SK-N-MC (cell line): ENCODE measurements around the gene PSEN1.
"Not testable (repeated sequence)": the region's sequence is repeated elsewhere in the genome, so short reads cannot be mapped to it uniquely, and the experiment has no call there.

Experiments
- DNase-seq: peaks from one replicate; pipeline ENCODE4 v3.0.0-alpha.2; 2011; ENCODE audit warnings: low read depth, low spot score
- H3K27ac ChIP-seq: fragments of 200-600 bp; sonication (generic); 2 replicates; pipeline ENCODE4 v1.5.1; 2016; ENCODE audit warnings: mixed run types
- H3K36me3 ChIP-seq: fragments of 200-600 bp; sonication (generic); 2 replicates; pipeline ENCODE4 v1.6.1; 2017; ENCODE audit warnings: antibody characterized with exemption, low read length, mixed read lengths; ENCODE audit not compliant: insufficient read depth
- H3K4me3 ChIP-seq: fragments of 200-600 bp; sonication (generic); 2 replicates; pipeline ENCODE4 v1.5.1; 2016
- H3K9ac ChIP-seq: fragments of 200-600 bp; sonication (generic); 2 replicates; pipeline ENCODE4 v1.8.0; 2017; ENCODE audit warnings: mixed run types, mixed read lengths; ENCODE audit not compliant: insufficient read length
- H3K9me3 ChIP-seq: fragments of 200-600 bp; sonication (generic); 2 replicates; pipeline ENCODE4 v1.6.1; 2017; ENCODE audit warnings: low read depth, mild to moderate bottlenecking, antibody characterized with exemption, low read length, moderate library complexity, mixed read lengths
- EZH2 ChIP-seq: fragments of 200-600 bp; sonication (generic); IDR thresholded peaks from one replicate; pipeline ENCODE4 v1.6.1; 2017; ENCODE audit warnings: antibody characterized with exemption
- FOXP2 ChIP-seq: optimal IDR thresholded peaks from 2 replicates; pipeline ENCODE3; 2011; ENCODE audit warnings: mild to moderate bottlenecking, moderate library complexity; ENCODE audit not compliant: insufficient read depth; ENCODE audit errors: extremely low read length, control extremely low read depth
- POLR2AphosphoS5 ChIP-seq: IDR thresholded peaks from 2 replicates; pipeline ENCODE4 v1.6.1; 2012; ENCODE audit warnings: mild to moderate bottlenecking, low read depth, low read length, borderline replicate concordance

The PSEN1 gene

GRCh38 chr14:73145371-73145770 lies 9.1 kb downstream of the PSEN1 start:
- Histone ChIP-seq H3K27ac (no peak overlapping the region), H3K4me3 (no peak overlapping the region), H3K9ac (no peak overlapping the region), H3K36me3 (peaks cover 9% of the 10 kb centered on the region; the same call in 1 of the 2 replicates), H3K9me3 (no peaks in the 10 kb centered on the region)
- TF ChIP-seq POLR2AphosphoS5 (no peak), FOXP2 (no peak), EZH2 (no peak)
- DNase-seq, result no peak

GRCh38 chr14:73146111-73146510 lies 9.8 kb downstream of the PSEN1 start:
- DNase-seq, result no peak
- Histone ChIP-seq H3K9me3 (no peaks in the 10 kb centered on the region), H3K36me3 (peaks cover 9% of the 10 kb centered on the region; the same call in 1 of the 2 replicates), H3K9ac (no peak overlapping the region), H3K4me3 (no peak overlapping the region), H3K27ac (no peak overlapping the region)
- TF ChIP-seq FOXP2 (no peak), EZH2 (no peak), POLR2AphosphoS5 (no peak)

- TF ChIP-seq POLR2AphosphoS5, result no peak
- TF ChIP-seq FOXP2, result no peak
- TF ChIP-seq EZH2, result no peak
- no peak for DNase-seq
- no peaks in the 10 kb centered on the region for H3K9me3 ChIP-seq
- peaks cover 12% of the 10 kb centered on the region; the same call in 1 of the 2 replicates for H3K36me3 ChIP-seq
- H3K4me3 ChIP-seq, result no peak overlapping the region
- H3K9ac ChIP-seq, result no peak overlapping the region
- H3K27ac ChIP-seq, result no peak overlapping the region
Measured at GRCh38 chr14:73149753-73150152, 13.4 kb downstream of the PSEN1 start.

GRCh38 chr14:73153272-73153671 lies 17.0 kb downstream of the PSEN1 start:
- H3K36me3 ChIP-seq, result peaks cover 12% of the 10 kb centered on the region; the same call in 1 of the 2 replicates
- H3K9me3 ChIP-seq, result no peaks in the 10 kb centered on the region
- H3K27ac ChIP-seq, result no peak overlapping the region
- DNase-seq, result no peak
- no peak overlapping the region for H3K4me3 ChIP-seq
- TF ChIP-seq POLR2AphosphoS5 (no peak), EZH2 (no peak), FOXP2 (no peak)
- no peak overlapping the region for H3K9ac ChIP-seq

GRCh38 chr14:73162251-73162650 lies 25.9 kb downstream of the PSEN1 start:
- no peak for DNase-seq
- no peak for TF ChIP-seq POLR2AphosphoS5
- no peak for TF ChIP-seq EZH2
- TF ChIP-seq FOXP2, result no peak
- Histone ChIP-seq H3K27ac (no peak overlapping the region), H3K9me3 (no peaks in the 10 kb centered on the region), H3K9ac (no peak overlapping the region), H3K4me3 (no peak overlapping the region), H3K36me3 (peaks cover 8% of the 10 kb centered on the region; the same call in 1 of the 2 replicates)

- no peak for DNase-seq
- H3K4me3 ChIP-seq, result no peak overlapping the region
- H3K9ac ChIP-seq, result no peak overlapping the region
- peaks cover 11% of the 10 kb centered on the region; the same call in 1 of the 2 replicates for H3K36me3 ChIP-seq
- TF ChIP-seq EZH2 (no peak), POLR2AphosphoS5 (no peak), FOXP2 (no peak)
- H3K27ac ChIP-seq, result no peak overlapping the region
- no peaks in the 10 kb centered on the region for H3K9me3 ChIP-seq
Measured at GRCh38 chr14:73166399-73166798, 30.1 kb downstream of the PSEN1 start.

- Histone ChIP-seq H3K9me3 (no peaks in the 10 kb centered on the region), H3K4me3 (no peak overlapping the region), H3K27ac (no peak overlapping the region), H3K36me3 (peaks cover 16% of the 10 kb centered on the region; the same call in 1 of the 2 replicates), H3K9ac (no peak overlapping the region)
- DNase-seq, result no peak
- no peak for TF ChIP-seq POLR2AphosphoS5
- no peak for TF ChIP-seq FOXP2
- TF ChIP-seq EZH2, result no peak
Measured at GRCh38 chr14:73167727-73168126, 31.4 kb downstream of the PSEN1 start.

- peaks cover 21% of the 10 kb centered on the region for H3K36me3 ChIP-seq
- no peak overlapping the region for H3K4me3 ChIP-seq
- DNase-seq, result no peak
- no peak overlapping the region for H3K27ac ChIP-seq
- no peak overlapping the region for H3K9ac ChIP-seq
- TF ChIP-seq EZH2, result no peak
- TF ChIP-seq FOXP2, result no peak
- no peak for TF ChIP-seq POLR2AphosphoS5
- no peaks in the 10 kb centered on the region for H3K9me3 ChIP-seq
Measured at GRCh38 chr14:73168274-73168673, 32.0 kb downstream of the PSEN1 start.

- Histone ChIP-seq H3K4me3 (no peak overlapping the region), H3K9me3 (no peaks in the 10 kb centered on the region), H3K9ac (no peak overlapping the region), H3K27ac (no peak overlapping the region), H3K36me3 (peaks cover 25% of the 10 kb centered on the region)
- TF ChIP-seq POLR2AphosphoS5, result no peak
- TF ChIP-seq FOXP2, result no peak
- no peak for TF ChIP-seq EZH2
- no peak for DNase-seq
Measured at GRCh38 chr14:73168691-73169090, 32.4 kb downstream of the PSEN1 start.

GRCh38 chr14:73169855-73170254 lies 33.5 kb downstream of the PSEN1 start:
- not testable (repeated sequence) for H3K27ac ChIP-seq, H3K9me3 ChIP-seq, H3K9ac ChIP-seq, DNase-seq, H3K4me3 ChIP-seq
- H3K36me3 ChIP-seq, result peaks cover 36% of the 10 kb centered on the region
